ENCODE results near the gene KCNK1.

GRCh38 chr1:233710031-233710430, 96.1 kb downstream of the KCNK1 start:
- TF ChIP-seq POLR2A (IDR thresholded peaks at IDR 0.05), result no peak
- TF ChIP-seq, protein P1, sequence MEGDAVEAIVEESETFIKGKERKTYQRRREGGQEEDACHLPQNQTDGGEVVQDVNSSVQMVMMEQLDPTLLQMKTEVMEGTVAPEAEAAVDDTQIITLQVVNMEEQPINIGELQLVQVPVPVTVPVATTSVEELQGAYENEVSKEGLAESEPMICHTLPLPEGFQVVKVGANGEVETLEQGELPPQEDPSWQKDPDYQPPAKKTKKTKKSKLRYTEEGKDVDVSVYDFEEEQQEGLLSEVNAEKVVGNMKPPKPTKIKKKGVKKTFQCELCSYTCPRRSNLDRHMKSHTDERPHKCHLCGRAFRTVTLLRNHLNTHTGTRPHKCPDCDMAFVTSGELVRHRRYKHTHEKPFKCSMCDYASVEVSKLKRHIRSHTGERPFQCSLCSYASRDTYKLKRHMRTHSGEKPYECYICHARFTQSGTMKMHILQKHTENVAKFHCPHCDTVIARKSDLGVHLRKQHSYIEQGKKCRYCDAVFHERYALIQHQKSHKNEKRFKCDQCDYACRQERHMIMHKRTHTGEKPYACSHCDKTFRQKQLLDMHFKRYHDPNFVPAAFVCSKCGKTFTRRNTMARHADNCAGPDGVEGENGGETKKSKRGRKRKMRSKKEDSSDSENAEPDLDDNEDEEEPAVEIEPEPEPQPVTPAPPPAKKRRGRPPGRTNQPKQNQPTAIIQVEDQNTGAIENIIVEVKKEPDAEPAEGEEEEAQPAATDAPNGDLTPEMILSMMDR (IDR thresholded peaks at IDR 0.05), result no peak
